Common myeloid progenitor, CD34-positive (primary cell): ENCODE results near the gene SLC7A6OS.

Experiments used
- CTCF ChIA-PET: fragments of 350-600 bp; sonication (Branson Sonifier 250); formaldehyde crosslinking; loops from one replicate; lab custom pipeline; 2021; ENCODE audit warnings: antibody characterized with exemption; lab: Charles Lee
- POLR2A ChIA-PET: fragments of 350-600 bp; sonication (Branson Sonifier 250); formaldehyde crosslinking; loops from one replicate; lab custom pipeline; 2021; ENCODE audit warnings: antibody characterized with exemption; lab: Charles Lee
- DNase-seq, 3 donors: peaks; one replicate each; pipeline versions ENCODE4 v3.0.0 to v3.0.0-alpha.2; 2013
- H3K27ac ChIP-seq, 2 experiments: 1 replicate in 1 of 2; 2 replicates in 1 of 2; pipeline ENCODE4 v1.7.0; 2013; ENCODE audit warnings: inconsistent platforms in 2 of 2, low read length in 2 of 2, mild to moderate bottlenecking in 2 of 2, low read depth in 1 of 2, moderate library complexity in 1 of 2; ENCODE audit not compliant: severe bottlenecking in 2 of 2, insufficient read depth in 1 of 2, poor library complexity in 1 of 2
- H3K27me3 ChIP-seq, 5 experiments: replicated peaks in 2 of 5; 1 replicate in 3 of 5; 2 replicates in 2 of 5; pipeline versions ENCODE4 v1.6.1 to v1.7.0; 2013; ENCODE audit warnings: low read length in 4 of 5, mild to moderate bottlenecking in 2 of 5, moderate library complexity in 2 of 5, inconsistent platforms in 1 of 5; ENCODE audit not compliant: insufficient read depth in 5 of 5, control insufficient read depth in 4 of 5
- H3K36me3 ChIP-seq, 4 experiments: 1 replicate in 2 of 4; 2 replicates in 2 of 4; pipeline versions ENCODE4 v1.6.1 to v1.7.0; 2013; ENCODE audit warnings: low read length in 3 of 4, control low read depth in 1 of 4, mild to moderate bottlenecking in 1 of 4; ENCODE audit not compliant: control insufficient read depth in 4 of 4, insufficient read depth in 4 of 4
- H3K4me1 ChIP-seq, 4 experiments: 1 replicate in 3 of 4; 2 replicates in 1 of 4; pipeline versions ENCODE4 v1.6.1 to v1.7.1; 2013; ENCODE audit warnings: low read length in 3 of 4, mild to moderate bottlenecking in 3 of 4, control low read depth in 1 of 4, inconsistent platforms in 1 of 4, moderate library complexity in 1 of 4; ENCODE audit not compliant: control insufficient read depth in 4 of 4, insufficient read depth in 4 of 4; ENCODE audit errors: control extremely low read depth in 1 of 4
- H3K4me3 ChIP-seq, 7 experiments: 1 replicate in 4 of 7; 2 replicates in 3 of 7; pipeline versions ENCODE4 v1.5.1 to v1.7.0; 2013; ENCODE audit warnings: mild to moderate bottlenecking in 7 of 7, low read length in 6 of 7, moderate library complexity in 6 of 7, inconsistent platforms in 2 of 7, low read depth in 2 of 7, control low read depth in 1 of 7; ENCODE audit not compliant: insufficient read depth in 4 of 7, control insufficient read depth in 1 of 7; ENCODE audit errors: extremely low read depth in 1 of 7
- H3K9me3 ChIP-seq, 5 experiments: 1 replicate in 4 of 5; 2 replicates in 1 of 5; pipeline versions ENCODE4 v1.6.1 to v1.7.1; 2013; ENCODE audit warnings: low read length in 4 of 5, mild to moderate bottlenecking in 2 of 5, inconsistent platforms in 1 of 5, low read depth in 1 of 5, moderate library complexity in 1 of 5; ENCODE audit not compliant: control insufficient read depth in 4 of 5, insufficient read depth in 2 of 5; ENCODE audit errors: control extremely low read depth in 1 of 5
- WGBS: methylation state at CpG from one replicate; pipeline ENCODE4 v1.1.5; 2013; ENCODE audit not compliant: insufficient coverage; 5-methylcytosine and 5-hydroxymethylcytosine counted together

The SLC7A6OS gene

GRCh38 chr16:68299571-68300453, 10.9 kb downstream of the SLC7A6OS start:
- H3K36me3 ChIP-seq, result peaks cover 22 to 94% (median 76%) of the 10 kb centered on the region in 4 experiments
- CTCF ChIA-PET, result interaction anchor here (1.0 to 2.6 kb wide), 16 partner anchors 8 to 40 kb away, joined by 3 to 13 read pairs (median 3); partner anchors contain the start of gene SLC7A6

GRCh38 chr16:68298907-68299561, 11.7 kb downstream of the SLC7A6OS start:
- ChIA-PET POLR2A (no interaction called here), CTCF (interaction anchor here (1.0 to 2.4 kb wide), 8 partner anchors 9 to 39 kb away, joined by 3 to 10 read pairs (median 4); partner anchors contain the start of gene SLC7A6)
- DNase-seq, result no peak
- Histone ChIP-seq H3K27ac (no peak overlapping the region), H3K4me1 (peaks cover 0 to 20% (median 1%) of the 10 kb centered on the region in 4 experiments), H3K36me3 (peaks cover 17 to 96% (median 78%) of the 10 kb centered on the region in 4 experiments), H3K27me3 (no peaks in the 10 kb centered on the region), H3K9me3 (no peaks in the 10 kb centered on the region), H3K4me3 (no peak overlapping the region)
- WGBS, result 85% methylated on average over 5 of the region's 5 CpGs

More at GRCh38 chr16:68299571-68300453, 10.9 kb downstream of the SLC7A6OS start:
- Histone ChIP-seq H3K4me3 (no peak overlapping the region), H3K9me3 (no peaks in the 10 kb centered on the region), H3K27me3 (no peaks in the 10 kb centered on the region), H3K4me1 (peaks cover 0 to 20% (median 1%) of the 10 kb centered on the region in 4 experiments), H3K27ac (no peak overlapping the region)
- 98% methylated on average over 7 of the region's 11 CpGs for WGBS
- no peak for DNase-seq
- POLR2A ChIA-PET, result no interaction called here

- no peaks in the 10 kb centered on the region for H3K9me3 ChIP-seq
- no peak for DNase-seq
- WGBS, result 100% methylated on average over 1 of the region's 3 CpGs
- peaks cover 17 to 95% (median 77%) of the 10 kb centered on the region in 4 experiments for H3K36me3 ChIP-seq
- no peak overlapping the region for H3K27ac ChIP-seq
- ChIA-PET POLR2A (no interaction called here), CTCF (interaction anchor here (1.4 to 2.3 kb wide), 5 partner anchors 9 to 38 kb away, joined by 3 to 16 read pairs (median 5); partner anchors contain the start of gene SLC7A6)
- H3K4me3 ChIP-seq, result no peak overlapping the region
- H3K27me3 ChIP-seq, result no peaks in the 10 kb centered on the region
- peaks cover 0 to 20% (median 1%) of the 10 kb centered on the region in 4 experiments for H3K4me1 ChIP-seq
Measured at GRCh38 chr16:68298312-68298711, 12.4 kb downstream of the SLC7A6OS start.

- no peaks in the 10 kb centered on the region for H3K9me3 ChIP-seq
- peaks cover 17 to 95% (median 77%) of the 10 kb centered on the region in 4 experiments for H3K36me3 ChIP-seq
- no peak overlapping the region for H3K27ac ChIP-seq
- H3K4me1 ChIP-seq, result peaks cover 0 to 20% (median 1%) of the 10 kb centered on the region in 4 experiments
- CTCF ChIA-PET, result interaction anchor here (1.4 to 2.3 kb wide), 3 partner anchors 34 to 36 kb away, joined by 4 to 16 read pairs (median 7); partner anchors contain the start of gene SLC7A6
- WGBS, result 100% methylated on average over 1 of the region's 3 CpGs
- POLR2A ChIA-PET, result no interaction called here
- no peaks in the 10 kb centered on the region for H3K27me3 ChIP-seq
- H3K4me3 ChIP-seq, result no peak overlapping the region
- DNase-seq, result no peak
Measured at GRCh38 chr16:68297908-68298307, 12.8 kb downstream of the SLC7A6OS start.

DNA sequence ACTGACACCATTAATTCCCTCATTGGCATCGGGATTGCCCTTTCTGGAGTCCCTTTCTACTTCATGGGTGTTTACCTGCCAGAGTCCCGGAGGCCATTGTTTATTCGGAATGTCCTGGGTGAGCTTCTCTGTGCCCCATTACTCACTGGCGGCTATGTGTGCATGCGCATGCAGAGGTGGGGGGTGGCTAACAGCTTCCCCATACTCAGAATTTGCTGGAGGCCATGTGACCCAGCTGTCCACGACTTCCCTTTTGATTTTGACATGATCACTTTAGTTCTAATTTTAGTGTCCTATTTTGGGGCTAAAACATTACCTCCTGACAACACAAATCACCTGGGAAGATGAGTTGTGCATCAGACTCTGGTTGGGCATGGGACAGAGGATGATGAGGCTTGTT, 14.1 kb downstream of the SLC7A6OS start:
- Histone ChIP-seq H3K4me1 (peaks cover 2 to 26% (median 7%) of the 10 kb centered on the region in 4 experiments), H3K4me3 (no peak overlapping the region), H3K27ac (no peak overlapping the region), H3K36me3 (peaks cover 13 to 93% (median 76%) of the 10 kb centered on the region in 4 experiments), H3K9me3 (no peaks in the 10 kb centered on the region), H3K27me3 (no peaks in the 10 kb centered on the region)
- no peak for DNase-seq
- ChIA-PET CTCF (interaction anchor here (0.8 to 2.3 kb wide), 6 partner anchors 9 to 53 kb away, joined by 3 to 16 read pairs (median 3); partner anchors contain the start of gene SLC7A6), POLR2A (no interaction called here)
- 94% methylated on average over 5 of the region's 6 CpGs for WGBS

DNA sequence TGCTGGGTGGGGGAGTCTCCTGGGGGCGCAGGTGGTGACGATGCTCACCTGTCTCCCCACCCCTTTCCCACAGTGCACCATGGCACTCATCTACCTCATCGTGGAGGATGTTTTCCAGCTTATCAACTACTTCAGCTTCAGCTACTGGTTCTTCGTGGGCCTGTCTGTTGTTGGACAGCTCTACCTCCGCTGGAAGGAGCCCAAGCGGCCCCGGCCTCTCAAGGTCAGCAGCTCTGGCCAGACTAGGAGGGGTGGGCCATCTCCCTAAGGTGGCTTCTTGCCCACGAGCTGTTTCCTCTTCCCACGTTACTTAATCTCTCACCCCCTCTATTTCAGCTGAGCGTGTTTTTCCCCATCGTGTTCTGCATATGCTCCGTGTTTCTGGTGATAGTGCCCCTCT, 14.5 kb downstream of the SLC7A6OS start:
- Histone ChIP-seq H3K4me3 (no peak overlapping the region), H3K4me1 (peaks cover 2 to 30% (median 9%) of the 10 kb centered on the region in 4 experiments), H3K27me3 (no peaks in the 10 kb centered on the region), H3K36me3 (peaks cover 13 to 93% (median 76%) of the 10 kb centered on the region in 4 experiments), H3K27ac (no peak overlapping the region), H3K9me3 (no peaks in the 10 kb centered on the region)
- ChIA-PET POLR2A (no interaction called here), CTCF (interaction anchor here (1.0 to 2.3 kb wide), 5 partner anchors 11 to 52 kb away, joined by 3 to 16 read pairs (median 3); partner anchors contain the start of gene SLC7A6)
- WGBS, result 97% methylated on average over 10 of the region's 12 CpGs
- DNase-seq, result no peak
